ENCODE results near the gene MCU. TPM values are rescaled to one million over a fixed set of nuclear protein-coding genes. Genes with fewer than 3 reads are reported as not detected.

The MCU gene
- total and polyA plus RNA-seq, 10 of the 15 experiments (the other 5 are each of a cell fraction or from before 2014, with no cell fraction given), result 5.1 to 49.1 (median 17.9) TPM

GRCh38 chr10:72719941-72720592, 28.1 kb downstream of the MCU start:
- SMC1A ChIA-PET (ENCODE audit: uncharacterized antibody, unreplicated experiment), result interaction anchor here (0.6 to 1.4 kb wide), 3 partner anchors 8 to 892 kb away, joined by 3 read pairs; no protein-coding TSS in a partner anchor
- POLR2A ChIA-PET, result interaction anchor here (0.5 to 0.6 kb wide), 2 partner anchors 281 to 389 kb away, joined by 3 to 5 read pairs; no protein-coding TSS in a partner anchor
- Histone ChIP-seq H3K36me3 (ENCODE audit: control insufficient read depth in 2 of 2, insufficient read depth in 2 of 2, low read length in 1 of 2) (no peaks in the 10 kb centered on the region), H2AFZ (ENCODE audit: control insufficient read depth, low read depth, low read length) (no peak overlapping the region), H3K27ac (ENCODE audit: control insufficient read depth, insufficient read depth) (no peak overlapping the region), H3K4me1 (ENCODE audit: control insufficient read depth, insufficient read depth, low read length) (no peaks in the 10 kb centered on the region), H4K20me1 (ENCODE audit: control insufficient read depth, insufficient read depth) (no peaks in the 10 kb centered on the region), H3K9me3 (replicated peaks; ENCODE audit: control insufficient read depth, insufficient read depth, low read length) (no peaks in the 10 kb centered on the region), H3K4me2 (ENCODE audit: control insufficient read depth, insufficient read depth) (no peak overlapping the region), H3K79me2 (ENCODE audit: control insufficient read depth, insufficient read depth, low read length) (no peaks in the 10 kb centered on the region), H3K9ac (ENCODE audit: control insufficient read depth, insufficient read depth, low read length) (no peak overlapping the region), H3K4me3 (no peak overlapping the region), H3K27me3 (replicated peaks in 1 of 2; ENCODE audit: control insufficient read depth in 2 of 2, insufficient read depth in 2 of 2, low read length in 1 of 2) (no peaks in the 10 kb centered on the region)
- no peak for FAIRE-seq
- BruUV-seq (replicated peaks), result no TSS peak
- CTCF ChIA-PET, result interaction anchor here (0.9 to 1.0 kb wide), 2 partner anchors 8 to 10 kb away, joined by 3 to 4 read pairs; no protein-coding TSS in a partner anchor
- in situ Hi-C loops (cut with MboI), result no loop called here
- 94% methylated on average over 2 of the region's 2 CpGs for WGBS (ENCODE audit: insufficient coverage, insufficient replicate concordance, low lambda C conversion rate, missing lambda C conversion rate)
- ATAC-seq, result no peak
- RAD21 ChIA-PET (ENCODE audit: unreplicated experiment), result no interaction called here
- no peak for DNase-seq (ENCODE audit: low read depth, low spot score)
- intact Hi-C loops (cut with micrococcal nuclease; ENCODE audit: unreplicated experiment), result no loop called here
- TF ChIP-seq BCL3 (IDR thresholded peaks at IDR 0.05; ENCODE audit: borderline replicate concordance, insufficient read depth, low read depth, low read length, poor library complexity, severe bottlenecking), result no peak
- TF ChIP-seq HSF1 (IDR thresholded peaks at IDR 0.05; ENCODE audit: low read depth, low read length), result no peak
- no peak for TF ChIP-seq MEF2A (IDR thresholded peaks at IDR 0.05; ENCODE audit: insufficient read depth, low read depth, low read length)
- no peak for TF ChIP-seq ELK1 (IDR thresholded peaks at IDR 0.05; ENCODE audit: low read depth, low read length)
- no peak for TF ChIP-seq TCF7 (IDR thresholded peaks at IDR 0.05; ENCODE audit: borderline replicate concordance)
- TF ChIP-seq ETV6 (conservative IDR thresholded peaks at IDR 0.05 in 1 of 2, IDR thresholded peaks at IDR 0.05 in 1 of 2; ENCODE audit: borderline replicate concordance in 1 of 2, low read depth in 1 of 2), result no peak
- TF ChIP-seq CEBPB (IDR thresholded peaks at IDR 0.05; ENCODE audit: borderline replicate concordance in 1 of 2, low read depth in 2 of 2, low read length in 2 of 2), result no peak
- TF ChIP-seq PKNOX1 (IDR thresholded peaks at IDR 0.05), result no peak
- TF ChIP-seq E4F1 (IDR thresholded peaks at IDR 0.05; ENCODE audit: borderline replicate concordance, partially characterized antibody), result no peak
- no peak for TF ChIP-seq SRF (IDR thresholded peaks at IDR 0.05; ENCODE audit: low read depth in 2 of 2, low read length in 2 of 2)
- no peak for TF ChIP-seq SMAD5 (IDR thresholded peaks at IDR 0.05; ENCODE audit: low read depth)
- TF ChIP-seq GABPA (IDR thresholded peaks at IDR 0.05; ENCODE audit: low read depth), result no peak
- no peak for TF ChIP-seq USF1 (IDR thresholded peaks at IDR 0.05; ENCODE audit: borderline replicate concordance, extremely low read length, insufficient read depth, low read depth, low read length)

Measured in GM12878 (cell line).